Measurements from ENCODE around the gene LRRC41.
"Not testable (repeated sequence)": the region's sequence is repeated elsewhere in the genome, so short reads cannot be mapped to it uniquely, and the experiment has no call there.

The LRRC41 gene

GRCh38 chr1:46241733-46242132 lies 61.7 kb downstream of the LRRC41 start:
- not testable (repeated sequence) for DNase-seq

DNA sequence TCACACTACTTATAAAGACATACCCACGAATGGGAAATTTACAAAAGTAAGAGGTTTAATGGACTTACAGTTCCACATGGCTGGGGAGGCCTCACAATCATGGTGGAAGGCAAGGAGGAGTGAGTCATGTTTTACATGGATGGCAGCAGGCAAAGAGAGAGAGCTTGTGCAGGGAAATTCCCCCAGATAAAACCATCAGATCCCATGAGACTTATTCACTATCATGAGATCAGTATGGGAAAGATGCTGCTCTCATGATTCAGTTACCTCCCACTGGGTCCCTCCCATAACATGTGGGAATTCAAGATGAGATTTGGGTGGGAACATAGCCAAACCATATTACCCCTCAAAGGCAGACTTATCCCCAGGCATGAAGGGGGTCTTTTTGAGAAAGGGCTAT lies 64.6 kb downstream of the LRRC41 start:
- DNase-seq, result not testable (repeated sequence)

GRCh38 chr1:46236882-46237281 lies 66.5 kb downstream of the LRRC41 start:
- no peak for DNase-seq

GRCh38 chr1:46231231-46231630 lies 72.2 kb downstream of the LRRC41 start:
- DNase-seq, result not testable (repeated sequence)
